ENCODE results near the gene DLGAP1. TPM values are rescaled to one million over a fixed set of nuclear protein-coding genes. Genes with fewer than 3 reads are reported as not detected.
A peak's percentile ranks its signal among the peaks of the same experiment; 100 is the strongest.

The DLGAP1 gene
- total and polyA plus RNA-seq, 2 experiments from 2014 or later = 17.0 to 48.5 TPM

DNA sequence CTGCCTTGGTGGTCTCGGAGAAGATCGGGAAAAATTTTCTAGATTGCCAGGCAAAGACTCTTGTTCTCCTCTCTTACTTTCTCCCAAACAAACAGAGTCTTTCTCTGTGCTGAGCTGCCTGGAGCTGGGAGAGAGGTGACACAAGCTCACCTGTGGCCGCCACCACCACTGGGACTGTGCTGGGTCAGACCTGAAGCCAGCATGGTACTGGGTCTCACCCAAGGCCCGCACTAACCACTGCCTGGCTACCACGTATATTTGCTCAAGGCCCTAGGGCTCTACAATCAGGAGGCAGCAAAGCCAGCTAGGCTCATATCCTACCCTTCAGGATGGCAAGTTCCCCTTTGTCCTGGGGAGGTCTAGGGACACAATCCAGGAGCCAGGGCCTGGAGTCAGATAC, 312.2 kb downstream of the DLGAP1 start (continued):
- TF ChIP-seq ZNF462 (CRISPR knock-in tag; IDR thresholded peaks at IDR 0.05) (no peak), ZNF114 (CRISPR knock-in tag; IDR thresholded peaks at IDR 0.05) (no peak), CTCF (conservative IDR thresholded peaks at IDR 0.05; ENCODE audit: low read depth in 2 of 2) (no peak), EZH2 (IDR thresholded peaks at IDR 0.05; ENCODE audit: low read depth, unreplicated experiment) (no peak)

DNA sequence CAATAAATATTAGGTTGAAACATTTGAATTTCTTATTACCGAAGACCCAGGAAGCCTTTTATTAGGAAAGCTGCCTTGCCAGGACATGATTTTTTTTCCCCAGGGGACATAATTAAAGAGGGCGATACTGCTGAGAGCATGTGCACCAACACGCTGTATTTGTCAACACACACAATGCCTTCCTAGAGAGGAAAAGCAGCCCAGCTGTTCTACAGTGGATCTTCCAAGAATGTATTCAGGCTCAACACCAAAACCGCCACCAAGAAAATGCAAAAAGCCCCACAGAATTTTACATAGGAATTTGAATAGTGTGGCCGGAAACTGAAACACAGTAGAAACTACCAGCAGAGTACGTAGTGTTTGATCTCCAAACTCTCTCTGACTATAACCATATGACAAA, 320.4 kb downstream of the DLGAP1 start:
- Mint-ChIP-seq H3K27ac (peak overlapping the region; percentile 76), H3K4me1 (peaks cover 43% of the 10 kb centered on the region), H3K4me3 (no peak overlapping the region), H3K27me3 (ENCODE audit: insufficient read depth, low read depth, poor library complexity) (peaks cover 11% of the 10 kb centered on the region), H3K9me3 (peaks cover 6% of the 10 kb centered on the region; the same call in 2 of the 3 replicates), H3K36me3 (ENCODE audit: low read depth) (peaks cover 18% of the 10 kb centered on the region; the same call in 2 of the 3 replicates)
- H3K4me3 ChIP-seq = no peak overlapping the region
- DNase-seq (ENCODE audit: low spot score) (peak; percentile 77), ATAC-seq (peak; percentile 87)
- H3K27me3 ChIP-seq (ENCODE audit: insufficient read depth) = no peaks in the 10 kb centered on the region
- no peaks in the 10 kb centered on the region for H3K36me3 ChIP-seq (ENCODE audit: insufficient read depth)
- H4K20me1 ChIP-seq (replicated peaks; ENCODE audit: insufficient read depth) = no peaks in the 10 kb centered on the region
- H3K4me2 ChIP-seq = 0 out of 2 replicates have a peak overlapping the region, but pooled peaks have one; percentile 37
- H3K79me2 ChIP-seq (replicated peaks; ENCODE audit: insufficient read depth) = no peaks in the 10 kb centered on the region
- peaks cover 26% of the 10 kb centered on the region for H3K4me1 ChIP-seq (ENCODE audit: insufficient read depth)
- no peak overlapping the region for H2AFZ ChIP-seq
- no peak for TF ChIP-seq STAT1 (IDR thresholded peaks at IDR 0.05; ENCODE audit: unreplicated experiment)
- peak; percentile 46; the same call in 1 of the 2 replicates for TF ChIP-seq ZNF462 (CRISPR knock-in tag; IDR thresholded peaks at IDR 0.05)
- H3F3A ChIP-seq (replicated peaks; ENCODE audit: low read depth) = no peaks in the 10 kb centered on the region
- no peaks in the 10 kb centered on the region for H3K9me2 ChIP-seq (ENCODE audit: insufficient read depth)
- peak overlapping the region; percentile 43 for H3K27ac ChIP-seq (ENCODE audit: low read depth)

All from GM23338 (cell line).